Endothelial cell of umbilical vein (primary cell): ENCODE results near the gene POLE4.

Experiments used
- EZH2 ChIP-seq: IDR thresholded peaks from 2 replicates; pipeline ENCODE4 v1.6.1; 2012; ENCODE audit warnings: borderline replicate concordance, low read depth, mild to moderate bottlenecking, moderate library complexity, low read length, inconsistent platforms; ENCODE audit not compliant: severe bottlenecking
- FOS ChIP-seq: IDR thresholded peaks from 2 replicates; pipeline ENCODE4 v1.6.1; 2011; ENCODE audit warnings: mild to moderate bottlenecking, low read length, moderate library complexity, borderline replicate concordance; ENCODE audit not compliant: insufficient read depth
- GATA2 ChIP-seq: IDR thresholded peaks from 2 replicates; pipeline ENCODE4 v1.7.0; 2011; ENCODE audit warnings: low read depth, mild to moderate bottlenecking, moderate library complexity, mixed read lengths, low read length; ENCODE audit not compliant: insufficient read length, insufficient read depth
- JUN ChIP-seq: IDR thresholded peaks from 2 replicates; pipeline ENCODE4 v1.6.1; 2011; ENCODE audit warnings: borderline replicate concordance, low read depth; ENCODE audit not compliant: insufficient read length, insufficient read depth
- MYC ChIP-seq: IDR thresholded peaks from one replicate; pipeline ENCODE4 v1.6.1; 2011; ENCODE audit warnings: mild to moderate bottlenecking, low read depth, low read length
- POLR2A ChIP-seq: IDR thresholded peaks from 2 replicates; pipeline ENCODE4 v1.6.1; 2012; ENCODE audit warnings: low read depth, mild to moderate bottlenecking, control low read depth, low read length
- POLR2AphosphoS5 ChIP-seq: IDR thresholded peaks from 2 replicates; pipeline ENCODE4 v1.6.1; 2012; ENCODE audit warnings: low read depth, mild to moderate bottlenecking, control low read depth, low read length, moderate library complexity; ENCODE audit not compliant: insufficient read depth
- TF ChIP-seq, protein P1 (sequence below), 2 donors: IDR thresholded peaks; 1 replicate in 1 of 2; 2 replicates in 1 of 2; pipeline ENCODE4 v1.5.1; 2011; ENCODE audit warnings: low read length in 2 of 2, mild to moderate bottlenecking in 2 of 2, moderate library complexity in 2 of 2, control low read depth in 1 of 2, inconsistent platforms in 1 of 2, low read depth in 1 of 2; ENCODE audit not compliant: insufficient read depth in 1 of 2; ENCODE audit errors: extremely low read depth in 1 of 2
- TF ChIP-seq, protein P2 (sequence below): IDR thresholded peaks from 2 replicates; pipeline ENCODE4 v1.6.1; 2011; ENCODE audit not compliant: insufficient read depth, insufficient read length

DNA sequence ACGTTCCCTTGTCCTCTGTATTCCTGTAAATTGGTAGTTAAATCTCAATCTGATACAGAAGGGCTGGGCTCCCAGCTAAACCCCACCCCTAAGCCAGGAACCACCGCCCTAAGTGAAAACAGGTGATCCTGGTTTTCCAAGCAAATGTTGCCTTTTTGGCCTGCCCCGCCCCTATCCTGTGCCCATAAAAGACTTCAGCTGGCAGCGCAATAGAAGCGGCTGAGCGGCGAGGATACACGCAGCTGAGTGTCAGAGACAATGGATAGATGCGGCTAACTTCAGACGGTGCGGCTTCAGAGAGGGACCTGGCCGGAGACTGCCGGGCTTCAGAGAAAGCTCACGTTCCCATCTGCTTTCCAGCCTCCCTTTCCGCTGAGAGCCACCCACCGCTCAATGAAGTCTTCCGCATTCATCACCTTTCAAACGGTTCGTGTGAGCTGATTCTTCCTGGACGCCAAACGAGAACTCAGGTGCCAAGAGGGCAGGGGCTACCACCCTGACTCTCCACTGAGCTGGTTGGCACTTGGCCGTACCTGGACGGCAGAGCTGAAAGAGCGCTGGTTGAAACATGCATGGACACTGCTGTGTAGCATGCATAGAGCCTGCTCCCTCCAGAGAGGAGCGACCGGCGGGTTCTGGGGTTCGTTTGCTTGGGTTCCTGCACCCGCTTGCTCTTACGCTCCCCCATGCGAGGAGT, 49.5 kb upstream of the POLE4 start:
- TF ChIP-seq POLR2AphosphoS5: no peak
- TF ChIP-seq EZH2: no peak
- TF ChIP-seq, protein P1, sequence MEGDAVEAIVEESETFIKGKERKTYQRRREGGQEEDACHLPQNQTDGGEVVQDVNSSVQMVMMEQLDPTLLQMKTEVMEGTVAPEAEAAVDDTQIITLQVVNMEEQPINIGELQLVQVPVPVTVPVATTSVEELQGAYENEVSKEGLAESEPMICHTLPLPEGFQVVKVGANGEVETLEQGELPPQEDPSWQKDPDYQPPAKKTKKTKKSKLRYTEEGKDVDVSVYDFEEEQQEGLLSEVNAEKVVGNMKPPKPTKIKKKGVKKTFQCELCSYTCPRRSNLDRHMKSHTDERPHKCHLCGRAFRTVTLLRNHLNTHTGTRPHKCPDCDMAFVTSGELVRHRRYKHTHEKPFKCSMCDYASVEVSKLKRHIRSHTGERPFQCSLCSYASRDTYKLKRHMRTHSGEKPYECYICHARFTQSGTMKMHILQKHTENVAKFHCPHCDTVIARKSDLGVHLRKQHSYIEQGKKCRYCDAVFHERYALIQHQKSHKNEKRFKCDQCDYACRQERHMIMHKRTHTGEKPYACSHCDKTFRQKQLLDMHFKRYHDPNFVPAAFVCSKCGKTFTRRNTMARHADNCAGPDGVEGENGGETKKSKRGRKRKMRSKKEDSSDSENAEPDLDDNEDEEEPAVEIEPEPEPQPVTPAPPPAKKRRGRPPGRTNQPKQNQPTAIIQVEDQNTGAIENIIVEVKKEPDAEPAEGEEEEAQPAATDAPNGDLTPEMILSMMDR (IDR thresholded peaks at IDR 0.05; ENCODE audit: extremely low read depth in 1 of 2, insufficient read depth in 1 of 2, low read depth in 1 of 2, low read length in 2 of 2): no peak
- TF ChIP-seq POLR2A: no peak
- TF ChIP-seq, protein P2, sequence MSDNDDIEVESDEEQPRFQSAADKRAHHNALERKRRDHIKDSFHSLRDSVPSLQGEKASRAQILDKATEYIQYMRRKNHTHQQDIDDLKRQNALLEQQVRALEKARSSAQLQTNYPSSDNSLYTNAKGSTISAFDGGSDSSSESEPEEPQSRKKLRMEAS: no peak
- no peak for TF ChIP-seq JUN
- no peak for TF ChIP-seq MYC
- TF ChIP-seq FOS: no peak
- TF ChIP-seq GATA2: no peak
